HepG2 (cell line): ENCODE measurements around the gene COASY. TPM values are rescaled to one million over a fixed set of nuclear protein-coding genes. Genes with fewer than 3 reads are reported as not detected.

Source experiments
- ATAC-seq: fragments of 200-7000 bp; cut with Tn5 transposase; 3 replicates; pipeline ENCODE4 v1.9.1; 2020; ENCODE audit warnings: mild to moderate bottlenecking, moderate library complexity
- BruUV-seq: library from RNA; stranded (reverse); fragments of 400-500 nt; replicated peaks from 2 replicates; lab custom pipeline; 2021; lab: Mats Ljungman, UMichigan
- CTCF ChIA-PET: fragments of 300-600 bp; formaldehyde crosslinking; extraction: SDS; loops from one replicate; lab custom pipeline; 2021; ENCODE audit warnings: low total read pairs, inconsistent platforms, low intra/inter-chr PET ratio; lab: Yijun Ruan, JAX
- POLR2A ChIA-PET: fragments of 350-600 bp; sonication (Branson Sonifier 250); formaldehyde crosslinking; loops from one replicate; lab custom pipeline; 2020; ENCODE audit warnings: antibody characterized with exemption, inconsistent platforms; lab: Yijun Ruan, JAX
- DNase-seq: peaks from one replicate; pipeline ENCODE4 v3.0.0-alpha.2; 2015; ENCODE audit warnings: low spot score
- FAIRE-seq: peaks from 3 replicates; lab custom pipeline; 2011; peaks lifted over from hg19 to GRCh38; lab: Jason Lieb, UNC
- H2AFZ ChIP-seq: one replicate; pipeline ENCODE4 v1.6.1; 2011; ENCODE audit warnings: low read length, inconsistent platforms
- H3K27ac ChIP-seq: fragments of 300-600 bp; 3 replicates; pipeline ENCODE4 v1.8.0; 2011; ENCODE audit warnings: mixed run types, mild to moderate bottlenecking, mixed read lengths, low read length, inconsistent platforms; ENCODE audit not compliant: insufficient read depth; ENCODE audit errors: extremely low read length
- H3K27me3 ChIP-seq, 2 experiments: fragments of 200-600 bp in 1 of 2; 2 replicates in 1 of 2; 3 replicates in 1 of 2; pipeline versions ENCODE4 v1.6.0 to v1.8.0; 2011; ENCODE audit warnings: low read length in 2 of 2, mild to moderate bottlenecking in 2 of 2, moderate library complexity in 2 of 2, inconsistent platforms in 1 of 2; ENCODE audit not compliant: insufficient read depth in 2 of 2, control insufficient read depth in 1 of 2
- H3K36me3 ChIP-seq, 2 experiments: fragments of 200-600 bp in 1 of 2; replicated peaks in 1 of 2; 2 replicates in 1 of 2; 3 replicates in 1 of 2; pipeline versions ENCODE4 v1.5.1 to v1.8.0; 2011; ENCODE audit warnings: low read length in 2 of 2, inconsistent platforms in 1 of 2; ENCODE audit not compliant: insufficient read depth in 2 of 2, control insufficient read depth in 1 of 2
- H3K4me1 ChIP-seq: 2 replicates; pipeline ENCODE4 v1.5.1; 2012; ENCODE audit warnings: low read length, inconsistent platforms; ENCODE audit not compliant: insufficient read depth
- H3K4me2 ChIP-seq: 2 replicates; pipeline ENCODE4 v1.6.0; 2011; ENCODE audit warnings: low read depth, low read length, inconsistent platforms
- H3K4me3 ChIP-seq, 3 experiments: fragments of 200-600 bp in 1 of 3; sonication (generic), shearing (Covaris generic) in 1 of 3; replicated peaks in 1 of 3; 2 replicates each; pipeline ENCODE4 v1.5.1; 2011 to 2016; ENCODE audit warnings: low read length in 3 of 3, inconsistent platforms in 2 of 3, low read depth in 2 of 3, mild to moderate bottlenecking in 2 of 3, control low read depth in 1 of 3, mixed read lengths in 1 of 3; ENCODE audit not compliant: insufficient read depth in 1 of 3
- H3K79me2 ChIP-seq: one replicate; pipeline ENCODE4 v1.6.1; 2011; ENCODE audit warnings: low read length, inconsistent platforms; ENCODE audit not compliant: insufficient read depth
- H3K9ac ChIP-seq: 2 replicates; pipeline ENCODE4 v1.6.0; 2011; ENCODE audit warnings: mild to moderate bottlenecking, low read depth, low read length, inconsistent platforms; ENCODE audit not compliant: insufficient read depth
- H3K9me3 ChIP-seq: 2 replicates; pipeline ENCODE4 v1.5.1; 2012; ENCODE audit warnings: mild to moderate bottlenecking, low read length
- H4K20me1 ChIP-seq: 2 replicates; pipeline ENCODE4 v1.6.0; 2011; ENCODE audit warnings: inconsistent platforms, mild to moderate bottlenecking, low read length, moderate library complexity; ENCODE audit not compliant: insufficient read depth
- CBFB ChIP-seq: sonication (generic); formaldehyde crosslinking; IDR thresholded peaks from 2 replicates; pipeline ENCODE4 v1.4.0; 2020; ENCODE audit warnings: missing genetic modification reagents
- GATA4 ChIP-seq: sonication (generic); IDR thresholded peaks from 2 replicates; pipeline ENCODE4 v1.6.1; 2016; ENCODE audit warnings: antibody characterized with exemption, low read depth, borderline replicate concordance
- HNRNPK ChIP-seq: fragments of 200-400 bp; formaldehyde crosslinking; IDR thresholded peaks from 2 replicates; pipeline ENCODE4 v1.6.1; 2018; ENCODE audit warnings: low read length, low read depth, moderate library complexity, mild to moderate bottlenecking; ENCODE audit not compliant: poor library complexity, severe bottlenecking
- HNRNPLL ChIP-seq: fragments of 200-400 bp; formaldehyde crosslinking; IDR thresholded peaks from 2 replicates; pipeline ENCODE4 v1.6.1; 2017; ENCODE audit warnings: mild to moderate bottlenecking, low read depth, low read length; ENCODE audit not compliant: poor library complexity, severe bottlenecking
- HOXA3 ChIP-seq: sonication (generic); formaldehyde crosslinking; IDR thresholded peaks from 2 replicates; pipeline ENCODE4 v1.5.0; 2020; ENCODE audit warnings: missing genetic modification reagents
- MEIS2 ChIP-seq: sonication (generic); formaldehyde crosslinking; IDR thresholded peaks from 2 replicates; pipeline ENCODE4 v1.9.0; 2021; ENCODE audit warnings: mild to moderate bottlenecking, missing genetic modification reagents
- NONO ChIP-seq, 2 experiments: fragments of 450-650 bp in 1 of 2; sonication (generic) in 1 of 2; formaldehyde crosslinking in 1 of 2; IDR thresholded peaks in 1 of 2; conservative IDR thresholded peaks in 1 of 2; 2 replicates each; pipeline versions ENCODE4 v1.6.1 to v1.8.0; 2017 to 2022; ENCODE audit warnings: mild to moderate bottlenecking in 1 of 2, missing genetic modification reagents in 1 of 2, moderate library complexity in 1 of 2
- POGZ ChIP-seq: sonication (generic); formaldehyde crosslinking; IDR thresholded peaks from 2 replicates; pipeline ENCODE4 v1.4.0; 2020; ENCODE audit warnings: mild to moderate bottlenecking, missing genetic modification reagents
- RBFOX2 ChIP-seq: fragments of 200-400 bp; formaldehyde crosslinking; IDR thresholded peaks from 2 replicates; pipeline ENCODE4 v1.6.1; 2017; ENCODE audit warnings: low read depth, mild to moderate bottlenecking, low read length
- TCF7L2 ChIP-seq: IDR thresholded peaks from 2 replicates; pipeline ENCODE4 v1.6.1; 2011; ENCODE audit warnings: mild to moderate bottlenecking, low read depth, low read length, moderate library complexity
- ZC3H13 ChIP-seq: sonication (generic); formaldehyde crosslinking; IDR thresholded peaks from 2 replicates; pipeline ENCODE4 v1.8.1; 2023; ENCODE audit warnings: mild to moderate bottlenecking, missing genetic modification reagents, moderate library complexity
- ZNF687 ChIP-seq: sonication (generic); formaldehyde crosslinking; IDR thresholded peaks from 2 replicates; pipeline ENCODE4 v1.5.1; 2020; ENCODE audit warnings: mild to moderate bottlenecking, missing genetic modification reagents, moderate library complexity
- ZNF772 ChIP-seq: sonication (generic); formaldehyde crosslinking; IDR thresholded peaks from 2 replicates; pipeline ENCODE4 v1.5.0; 2020; ENCODE audit warnings: mild to moderate bottlenecking, missing genetic modification reagents
- ZNF776 ChIP-seq: sonication (generic); formaldehyde crosslinking; IDR thresholded peaks from 2 replicates; pipeline ENCODE4 v1.4.0; 2020; ENCODE audit warnings: mild to moderate bottlenecking, missing genetic modification reagents
- WGBS: methylation state at CpG from one replicate; pipeline ENCODE4 v1.1.6; 2017; ENCODE audit warnings: low lambda C conversion rate; 5-methylcytosine and 5-hydroxymethylcytosine counted together
- in situ Hi-C: cut with HindIII; loops from 2 replicates; pipeline ENCODE4 v1.10.0; 2017; ENCODE audit warnings: low pct_unique_long_range_greater_than_20kb; ENCODE audit not compliant: extremely low pct_ligation_motif_present
- intact Hi-C: fragments of 100-400 bp; cut with micrococcal nuclease; formaldehyde crosslinking; loops from one replicate; pipeline ENCODE4 v1.10.0; 2022; ENCODE audit not compliant: unreplicated experiment
- polyA plus RNA-seq, 8 experiments: library from polyadenylated mRNA; depleted of rRNA in 3 of 8; stranded (reverse) in 7 of 8; unstranded in 1 of 8; fragments of >200 nt; fragmentation: Illumina TruSeq in 4 of 8; extraction: Trizol in 4 of 8; gene quantifications; 2 replicates each; pipeline versions ENCODE4 v1.2.1 to v1.2.3, GENCODE V29; 2011 to 2016; ENCODE audit warnings: low read depth in 4 of 8, missing spikeins in 1 of 8, mixed read lengths in 1 of 8; ENCODE audit not compliant: insufficient read depth in 1 of 8
- total RNA-seq, 5 experiments: library from RNA; depleted of rRNA; stranded (reverse); fragments of >200 nt; fragmentation: Illumina TruSeq; extraction: Trizol; gene quantifications; 2 replicates each; pipeline ENCODE4 v1.2.3, GENCODE V29; 2016; ENCODE audit warnings: low read depth in 1 of 5
- TF ChIP-seq, protein P1 (sequence below): sonication (generic); formaldehyde crosslinking; IDR thresholded peaks from 2 replicates; pipeline ENCODE4 v1.4.0; 2020; ENCODE audit warnings: mild to moderate bottlenecking, missing genetic modification reagents
- TF ChIP-seq, protein P2 (sequence below), 2 experiments: sonication (generic) in 1 of 2; formaldehyde crosslinking in 1 of 2; IDR thresholded peaks; 2 replicates each; pipeline versions ENCODE4 v1.4.0 to v1.6.1; 2018 to 2020; ENCODE audit warnings: missing genetic modification reagents in 2 of 2, borderline replicate concordance in 1 of 2, low read depth in 1 of 2, mild to moderate bottlenecking in 1 of 2, missing biosample characterization in 1 of 2

COASY gene
- total and polyA plus RNA-seq, 2 of the 13 experiments (the other 11 are each of a cell fraction or from before 2014, with no cell fraction given): 90.7 to 125 TPM

DNA sequence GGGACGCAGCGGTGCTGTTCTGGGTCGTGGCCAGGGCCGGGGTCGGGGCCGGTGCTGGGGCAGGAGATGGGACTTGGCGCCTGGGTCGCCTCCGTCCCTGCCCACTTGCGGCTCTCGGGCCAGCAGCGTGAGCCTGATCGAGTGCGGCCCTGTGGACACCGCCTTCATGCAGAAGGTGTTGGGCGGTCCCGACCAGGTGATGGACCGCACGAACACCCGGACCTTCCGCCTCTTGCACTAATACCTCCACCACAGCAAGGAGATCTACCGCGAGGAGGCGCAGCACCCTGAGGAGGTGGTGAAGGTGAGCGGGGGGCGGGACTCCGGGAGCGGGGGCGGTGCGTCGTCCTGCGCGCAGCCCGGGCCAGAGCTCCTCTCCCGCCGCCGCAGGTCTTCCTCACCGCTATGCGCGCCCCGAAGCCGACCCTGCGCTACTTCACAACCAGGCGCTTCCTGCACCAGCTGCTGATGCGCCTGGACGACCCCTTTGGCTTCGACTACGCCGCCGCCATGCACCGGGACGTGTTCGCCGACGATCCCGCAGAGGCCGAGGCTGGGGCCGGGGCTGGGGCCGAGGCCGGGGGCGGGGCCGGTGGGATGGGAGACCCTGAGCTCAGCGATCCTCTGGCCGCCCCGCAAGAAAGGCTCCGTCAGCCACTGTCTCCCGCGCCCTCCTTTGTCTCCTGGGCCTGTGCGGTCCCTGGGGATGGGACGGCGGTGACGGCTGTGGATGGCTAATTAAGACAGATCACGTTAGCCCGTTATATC lies 13.7 kb upstream of the COASY start:
- Histone ChIP-seq H3K27ac (no peak overlapping the region), H3K79me2 (peaks cover 3% of the 10 kb centered on the region), H2AFZ (no peak overlapping the region), H3K36me3 (peaks cover 0 to 8% of the 10 kb centered on the region in 2 experiments; a peak in 1 of 5 replicates), H3K4me2 (0 out of 2 replicates have a peak overlapping the region, but pooled peaks have one; percentile 6), H3K9ac (no peak overlapping the region), H3K9me3 (no peaks in the 10 kb centered on the region), H3K4me1 (peaks cover 65% of the 10 kb centered on the region), H3K4me3 (no peak overlapping the region), H4K20me1 (no peaks in the 10 kb centered on the region), H3K27me3 (no peaks in the 10 kb centered on the region)
- FAIRE-seq (no peak), DNase-seq (no peak), ATAC-seq (no peak)
- intact Hi-C loops: no loop called here
- in situ Hi-C loops: no loop called here
- ChIA-PET CTCF (no interaction called here), POLR2A (interaction anchor here (6.1 kb wide), 1 partner anchor 12 kb away, joined by 45 read pairs; the partner anchor contains the start of gene NAGLU)
- BruUV-seq: no TSS peak
- 92% methylated on average over 74 of the region's 74 CpGs for WGBS
- TF ChIP-seq, protein P1, sequence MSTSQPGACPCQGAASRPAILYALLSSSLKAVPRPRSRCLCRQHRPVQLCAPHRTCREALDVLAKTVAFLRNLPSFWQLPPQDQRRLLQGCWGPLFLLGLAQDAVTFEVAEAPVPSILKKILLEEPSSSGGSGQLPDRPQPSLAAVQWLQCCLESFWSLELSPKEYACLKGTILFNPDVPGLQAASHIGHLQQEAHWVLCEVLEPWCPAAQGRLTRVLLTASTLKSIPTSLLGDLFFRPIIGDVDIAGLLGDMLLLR (CRISPR knock-in tag): peak; percentile 40; the same call in 1 of the 2 replicates
- TF ChIP-seq, protein P2, sequence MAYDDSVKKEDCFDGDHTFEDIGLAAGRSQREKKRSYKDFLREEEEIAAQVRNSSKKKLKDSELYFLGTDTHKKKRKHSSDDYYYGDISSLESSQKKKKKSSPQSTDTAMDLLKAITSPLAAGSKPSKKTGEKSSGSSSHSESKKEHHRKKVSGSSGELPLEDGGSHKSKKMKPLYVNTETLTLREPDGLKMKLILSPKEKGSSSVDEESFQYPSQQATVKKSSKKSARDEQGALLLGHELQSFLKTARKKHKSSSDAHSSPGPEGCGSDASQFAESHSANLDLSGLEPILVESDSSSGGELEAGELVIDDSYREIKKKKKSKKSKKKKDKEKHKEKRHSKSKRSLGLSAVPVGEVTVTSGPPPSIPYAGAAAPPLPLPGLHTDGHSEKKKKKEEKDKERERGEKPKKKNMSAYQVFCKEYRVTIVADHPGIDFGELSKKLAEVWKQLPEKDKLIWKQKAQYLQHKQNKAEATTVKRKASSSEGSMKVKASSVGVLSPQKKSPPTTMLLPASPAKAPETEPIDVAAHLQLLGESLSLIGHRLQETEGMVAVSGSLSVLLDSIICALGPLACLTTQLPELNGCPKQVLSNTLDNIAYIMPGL (CRISPR knock-in tag; IDR thresholded peaks at IDR 0.05; ENCODE audit: borderline replicate concordance in 1 of 2, low read depth in 1 of 2): no peak
- peak; percentile 43 for TF ChIP-seq ZNF687 (CRISPR knock-in tag)
- TF ChIP-seq RBFOX2: peak; percentile 77
- TF ChIP-seq HOXA3 (CRISPR knock-in tag): peak; percentile 45; the same call in 1 of the 2 replicates
- no peak for TF ChIP-seq NONO (IDR thresholded peaks at IDR 0.05)
- no peak for TF ChIP-seq NONO (CRISPR knock-in tag; conservative IDR thresholded peaks at IDR 0.05)
- TF ChIP-seq ZNF772 (CRISPR knock-in tag): 0 out of 2 replicates have a peak, but pooled peaks have one; percentile 33
- peak; percentile 10 for TF ChIP-seq HNRNPK
- TF ChIP-seq POGZ: no peak
- peak; percentile 63 for TF ChIP-seq HNRNPLL
- no peak for TF ChIP-seq GATA4
- TF ChIP-seq ZNF776: peak; percentile 61; the same call in 1 of the 2 replicates
- peak; percentile 80 for TF ChIP-seq ZC3H13 (CRISPR knock-in tag)
- TF ChIP-seq TCF7L2: no peak
- TF ChIP-seq MEIS2 (CRISPR knock-in tag): no peak
- TF ChIP-seq CBFB (CRISPR knock-in tag): 0 out of 2 replicates have a peak, but pooled peaks have one; percentile 17
